HEK293 (cell line): Measurements from ENCODE around the gene DPF3.

Source experiments
- AEBP2 ChIP-seq: fragments of 450-650 bp; formaldehyde crosslinking; IDR thresholded peaks from 2 replicates; pipeline ENCODE4 v1.5.1; 2016; ENCODE audit warnings: missing biosample characterization, missing genetic modification characterization, borderline replicate concordance
- KLF9 ChIP-seq: fragments of 450-650 bp; formaldehyde crosslinking; IDR thresholded peaks from 2 replicates; pipeline ENCODE4 v1.5.1; 2016; ENCODE audit warnings: missing biosample characterization, missing genetic modification characterization, low read depth
- OVOL3 ChIP-seq: fragments of 450-650 bp; formaldehyde crosslinking; IDR thresholded peaks from 2 replicates; pipeline ENCODE4 v1.5.1; 2016; ENCODE audit warnings: missing biosample characterization, missing genetic modification characterization
- RBAK ChIP-seq: fragments of 450-650 bp; formaldehyde crosslinking; IDR thresholded peaks from 2 replicates; pipeline ENCODE4 v1.5.1; 2016; ENCODE audit warnings: missing biosample characterization, missing genetic modification characterization
- ZBTB7A ChIP-seq: fragments of 450-650 bp; formaldehyde crosslinking; IDR thresholded peaks from 2 replicates; pipeline ENCODE4 v1.5.1; 2016; ENCODE audit warnings: low read depth, missing biosample characterization, missing genetic modification characterization
- ZNF121 ChIP-seq: fragments of 450-650 bp; formaldehyde crosslinking; IDR thresholded peaks from 2 replicates; pipeline ENCODE4 v1.5.1; 2016; ENCODE audit warnings: missing biosample characterization, missing genetic modification characterization
- ZNF280D ChIP-seq: fragments of 450-650 bp; formaldehyde crosslinking; IDR thresholded peaks from 2 replicates; pipeline ENCODE4 v1.5.1; 2016; ENCODE audit warnings: missing biosample characterization, missing genetic modification characterization
- ZNF639 ChIP-seq: fragments of 450-650 bp; formaldehyde crosslinking; IDR thresholded peaks from 2 replicates; pipeline ENCODE4 v1.5.1; 2016; ENCODE audit warnings: missing biosample characterization, missing genetic modification characterization
- ZNF747 ChIP-seq: fragments of 450-650 bp; formaldehyde crosslinking; IDR thresholded peaks from 2 replicates; pipeline ENCODE4 v1.5.1; 2016; ENCODE audit warnings: missing biosample characterization, missing genetic modification characterization
- ZNF777 ChIP-seq: fragments of 450-650 bp; formaldehyde crosslinking; IDR thresholded peaks from 2 replicates; pipeline ENCODE4 v1.5.1; 2017; ENCODE audit warnings: missing biosample characterization, missing genetic modification characterization, borderline replicate concordance
- TF ChIP-seq, protein P1 (sequence below): fragments of 450-650 bp; formaldehyde crosslinking; IDR thresholded peaks from 2 replicates; pipeline ENCODE4 v1.5.1; 2016; ENCODE audit warnings: missing biosample characterization, missing genetic modification characterization
- TF ChIP-seq, protein P2 (sequence below): fragments of 450-650 bp; formaldehyde crosslinking; optimal IDR thresholded peaks from 2 replicates; pipeline ENCODE3; 2016; ENCODE audit warnings: missing biosample characterization, mild to moderate bottlenecking, missing genetic modification characterization
- TF ChIP-seq, protein P3 (sequence below): fragments of 450-650 bp; IDR thresholded peaks from 2 replicates; pipeline ENCODE4 v1.5.1; 2018; ENCODE audit warnings: missing biosample characterization, mild to moderate bottlenecking, missing genetic modification characterization
- TF ChIP-seq, protein P4 (sequence below): fragments of 450-650 bp; formaldehyde crosslinking; IDR thresholded peaks from 2 replicates; pipeline ENCODE4 v1.5.1; 2016; ENCODE audit warnings: missing biosample characterization, missing genetic modification characterization

GRCh38 chr14:72646861-72647528, 246.9 kb downstream of the DPF3 start:
- TF ChIP-seq, protein P1, sequence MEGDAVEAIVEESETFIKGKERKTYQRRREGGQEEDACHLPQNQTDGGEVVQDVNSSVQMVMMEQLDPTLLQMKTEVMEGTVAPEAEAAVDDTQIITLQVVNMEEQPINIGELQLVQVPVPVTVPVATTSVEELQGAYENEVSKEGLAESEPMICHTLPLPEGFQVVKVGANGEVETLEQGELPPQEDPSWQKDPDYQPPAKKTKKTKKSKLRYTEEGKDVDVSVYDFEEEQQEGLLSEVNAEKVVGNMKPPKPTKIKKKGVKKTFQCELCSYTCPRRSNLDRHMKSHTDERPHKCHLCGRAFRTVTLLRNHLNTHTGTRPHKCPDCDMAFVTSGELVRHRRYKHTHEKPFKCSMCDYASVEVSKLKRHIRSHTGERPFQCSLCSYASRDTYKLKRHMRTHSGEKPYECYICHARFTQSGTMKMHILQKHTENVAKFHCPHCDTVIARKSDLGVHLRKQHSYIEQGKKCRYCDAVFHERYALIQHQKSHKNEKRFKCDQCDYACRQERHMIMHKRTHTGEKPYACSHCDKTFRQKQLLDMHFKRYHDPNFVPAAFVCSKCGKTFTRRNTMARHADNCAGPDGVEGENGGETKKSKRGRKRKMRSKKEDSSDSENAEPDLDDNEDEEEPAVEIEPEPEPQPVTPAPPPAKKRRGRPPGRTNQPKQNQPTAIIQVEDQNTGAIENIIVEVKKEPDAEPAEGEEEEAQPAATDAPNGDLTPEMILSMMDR, result no peak
- no peak for TF ChIP-seq KLF9 (tag by site-specific recombination)
- no peak for TF ChIP-seq OVOL3 (tag by site-specific recombination)
- no peak for TF ChIP-seq ZNF639 (tag by site-specific recombination)
- no peak for TF ChIP-seq ZBTB7A (tag by site-specific recombination)
- TF ChIP-seq RBAK, result no peak
- TF ChIP-seq ZNF777 (tag by site-specific recombination), result no peak
- TF ChIP-seq ZNF747 (tag by site-specific recombination), result no peak
- TF ChIP-seq, protein P2, sequence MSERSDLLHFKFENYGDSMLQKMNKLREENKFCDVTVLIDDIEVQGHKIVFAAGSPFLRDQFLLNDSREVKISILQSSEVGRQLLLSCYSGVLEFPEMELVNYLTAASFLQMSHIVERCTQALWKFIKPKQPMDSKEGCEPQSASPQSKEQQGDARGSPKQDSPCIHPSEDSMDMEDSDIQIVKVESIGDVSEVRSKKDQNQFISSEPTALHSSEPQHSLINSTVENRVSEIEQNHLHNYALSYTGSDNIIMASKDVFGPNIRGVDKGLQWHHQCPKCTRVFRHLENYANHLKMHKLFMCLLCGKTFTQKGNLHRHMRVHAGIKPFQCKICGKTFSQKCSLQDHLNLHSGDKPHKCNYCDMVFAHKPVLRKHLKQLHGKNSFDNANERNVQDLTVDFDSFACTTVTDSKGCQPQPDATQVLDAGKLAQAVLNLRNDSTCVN, result no peak
- no peak for TF ChIP-seq ZNF280D (tag by site-specific recombination)
- TF ChIP-seq ZNF121 (tag by site-specific recombination), result no peak
- TF ChIP-seq, protein P3, sequence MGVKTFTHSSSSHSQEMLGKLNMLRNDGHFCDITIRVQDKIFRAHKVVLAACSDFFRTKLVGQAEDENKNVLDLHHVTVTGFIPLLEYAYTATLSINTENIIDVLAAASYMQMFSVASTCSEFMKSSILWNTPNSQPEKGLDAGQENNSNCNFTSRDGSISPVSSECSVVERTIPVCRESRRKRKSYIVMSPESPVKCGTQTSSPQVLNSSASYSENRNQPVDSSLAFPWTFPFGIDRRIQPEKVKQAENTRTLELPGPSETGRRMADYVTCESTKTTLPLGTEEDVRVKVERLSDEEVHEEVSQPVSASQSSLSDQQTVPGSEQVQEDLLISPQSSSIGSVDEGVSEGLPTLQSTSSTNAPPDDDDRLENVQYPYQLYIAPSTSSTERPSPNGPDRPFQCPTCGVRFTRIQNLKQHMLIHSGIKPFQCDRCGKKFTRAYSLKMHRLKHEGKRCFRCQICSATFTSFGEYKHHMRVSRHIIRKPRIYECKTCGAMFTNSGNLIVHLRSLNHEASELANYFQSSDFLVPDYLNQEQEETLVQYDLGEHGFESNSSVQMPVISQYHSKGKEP (tag by site-specific recombination), result no peak
- TF ChIP-seq AEBP2, result no peak
- TF ChIP-seq, protein P4, sequence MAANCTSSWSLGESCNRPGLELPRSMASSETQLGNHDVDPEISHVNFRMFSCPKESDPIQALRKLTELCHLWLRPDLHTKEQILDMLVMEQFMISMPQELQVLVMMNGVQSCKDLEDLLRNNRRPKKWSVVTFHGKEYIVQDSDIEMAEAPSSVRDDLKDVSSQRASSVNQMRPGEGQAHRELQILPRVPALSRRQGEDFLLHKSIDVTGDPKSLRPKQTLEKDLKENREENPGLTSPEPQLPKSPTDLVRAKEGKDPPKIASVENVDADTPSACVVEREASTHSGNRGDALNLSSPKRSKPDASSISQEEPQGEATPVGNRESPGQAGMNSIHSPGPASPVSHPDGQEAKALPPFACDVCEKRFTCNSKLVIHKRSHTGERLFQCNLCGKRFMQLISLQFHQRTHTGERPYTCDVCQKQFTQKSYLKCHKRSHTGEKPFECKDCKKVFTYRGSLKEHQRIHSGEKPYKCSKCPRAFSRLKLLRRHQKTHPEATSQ (tag by site-specific recombination), result no peak
